ENCODE results near the gene SLC24A3.

SLC24A3 gene

DNA sequence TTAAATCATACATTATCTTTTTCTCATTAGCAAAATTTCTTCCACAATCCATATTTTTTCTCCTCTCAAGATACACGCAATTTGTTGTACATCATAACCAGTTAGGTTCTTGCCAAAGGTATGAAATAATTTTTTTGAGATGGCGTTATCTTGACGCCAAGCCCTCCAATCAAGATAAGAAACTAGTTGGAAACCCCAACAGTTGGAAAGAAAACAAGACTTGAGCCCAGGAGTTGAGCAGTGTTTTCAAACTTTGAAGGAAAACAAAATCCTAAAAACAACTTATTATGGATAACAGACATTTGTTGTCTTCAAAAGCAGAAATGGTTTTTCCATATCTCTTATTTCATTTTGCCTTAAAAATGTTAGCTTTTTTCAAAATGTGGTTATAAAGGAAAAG lies 184.8 kb downstream of the SLC24A3 start:
- no peak for DNase-seq

- no peak for DNase-seq
Measured at GRCh38 chr20:19397666-19398065, 185.2 kb downstream of the SLC24A3 start.

GRCh38 chr20:19401096-19401495 lies 188.7 kb downstream of the SLC24A3 start:
- DNase-seq = no peak

GRCh38 chr20:19403549-19403948 lies 191.1 kb downstream of the SLC24A3 start:
- DNase-seq = no peak

DNA sequence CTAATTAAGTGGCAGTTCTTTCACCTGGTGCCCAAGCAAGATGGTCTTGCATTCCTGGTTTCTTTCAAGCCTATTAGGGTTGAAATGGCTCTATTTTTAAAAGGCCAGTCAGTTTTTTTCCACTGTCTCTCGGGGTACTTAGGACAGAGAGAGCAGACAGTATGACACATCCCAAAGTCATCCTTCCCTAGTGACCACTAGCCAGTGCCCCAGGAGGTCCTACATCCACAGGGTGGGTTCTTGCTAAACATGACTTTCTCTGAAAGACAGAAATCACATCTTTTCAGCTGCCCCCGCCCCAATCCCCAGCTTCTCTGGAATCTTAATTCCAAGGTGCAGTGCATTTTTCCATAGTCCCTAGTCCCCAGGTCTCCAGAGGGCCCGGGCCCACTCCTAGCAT lies 192.4 kb downstream of the SLC24A3 start:
- no peak for DNase-seq

GRCh38 chr20:19405958-19406357 lies 193.5 kb downstream of the SLC24A3 start:
- DNase-seq = no peak

DNA sequence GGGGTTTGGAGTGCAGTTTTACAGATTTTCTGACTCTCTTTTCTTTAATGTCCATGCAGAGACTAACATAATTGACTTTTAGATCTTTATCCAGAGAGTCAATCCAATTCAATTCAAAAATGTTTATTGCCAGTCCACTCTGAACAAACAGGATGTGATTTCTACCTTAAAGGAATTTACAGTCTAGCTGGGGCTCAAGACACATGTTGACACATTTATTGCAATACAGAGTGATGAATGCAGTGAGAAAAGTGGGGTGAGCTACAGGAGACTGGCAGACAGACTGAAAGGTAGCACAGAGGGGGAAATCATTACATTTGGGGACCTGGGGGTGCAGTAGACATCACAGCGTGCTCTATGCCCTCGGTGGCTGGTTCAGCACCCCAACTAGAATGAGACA lies 193.9 kb downstream of the SLC24A3 start:
- no peak for DNase-seq

GRCh38 chr20:19407196-19407595 lies 194.8 kb downstream of the SLC24A3 start:
- DNase-seq = no peak

- DNase-seq = no peak
Measured at GRCh38 chr20:19407736-19408135, 195.3 kb downstream of the SLC24A3 start.

DNA sequence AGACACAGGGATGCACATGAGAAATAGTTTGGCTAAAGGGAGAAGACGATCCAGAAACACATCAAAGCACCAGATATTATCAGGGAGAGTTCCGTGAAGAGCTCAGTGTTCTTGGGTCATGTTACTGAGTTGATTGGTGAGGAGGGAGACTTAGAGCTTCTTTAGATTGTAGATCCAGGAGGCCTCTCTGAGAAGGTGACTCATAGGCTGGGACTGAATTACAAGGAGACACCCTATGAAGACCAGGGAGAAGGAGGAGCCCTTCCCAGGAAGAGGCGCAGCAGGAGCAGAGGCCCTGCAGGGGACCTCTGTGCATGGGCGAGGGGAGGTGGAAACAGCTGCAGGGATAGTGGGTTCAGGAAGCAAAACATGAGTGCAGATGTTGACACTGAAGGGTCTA lies 196.5 kb downstream of the SLC24A3 start:
- DNase-seq = no peak

DNA sequence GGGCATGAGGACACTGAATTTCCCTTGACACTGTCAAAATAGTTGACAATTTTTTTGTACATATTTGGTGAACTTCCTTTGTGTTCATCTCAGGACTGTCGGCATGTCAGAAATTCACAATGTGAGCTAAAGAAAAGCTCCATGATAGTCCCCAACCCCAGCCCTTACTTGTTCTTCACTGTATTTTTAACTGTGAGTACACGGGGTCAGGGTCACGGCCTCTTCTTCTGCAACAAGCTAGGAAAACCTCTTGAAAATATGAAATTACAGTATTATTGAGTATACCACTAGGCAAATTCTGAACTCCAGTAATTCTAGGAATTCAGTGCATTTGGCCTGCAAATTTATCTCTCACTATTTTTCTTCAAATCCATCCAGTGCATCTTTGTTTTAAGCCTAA lies 199.4 kb downstream of the SLC24A3 start:
- DNase-seq = no peak

DNA sequence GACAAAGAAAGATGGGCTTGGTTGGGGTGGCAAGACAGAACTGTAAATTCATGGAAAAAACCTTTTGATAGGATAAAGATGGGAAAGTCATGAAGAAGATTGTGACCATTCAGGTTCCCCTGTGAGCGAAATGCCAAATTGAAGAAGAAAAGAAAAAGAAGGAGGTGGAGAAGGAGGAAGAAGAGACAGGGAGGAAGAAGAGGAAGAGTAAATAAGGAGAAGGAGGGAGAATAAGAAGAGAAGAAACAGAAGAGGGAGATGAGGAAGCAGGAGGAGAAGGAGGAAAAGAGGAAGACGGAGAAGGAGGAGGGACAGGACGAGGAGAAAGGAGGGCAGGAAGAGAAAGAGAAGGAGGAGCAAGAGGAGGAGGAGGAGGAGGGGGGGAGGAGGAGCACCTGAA lies 199.8 kb downstream of the SLC24A3 start:
- no peak for DNase-seq

- DNase-seq = no peak
Measured at GRCh38 chr20:19414600-19414999, 202.2 kb downstream of the SLC24A3 start.

- DNase-seq = no peak
Measured at GRCh38 chr20:19415786-19416185, 203.3 kb downstream of the SLC24A3 start.

- DNase-seq = no peak
Measured at GRCh38 chr20:19416627-19417026, 204.2 kb downstream of the SLC24A3 start.

DNA sequence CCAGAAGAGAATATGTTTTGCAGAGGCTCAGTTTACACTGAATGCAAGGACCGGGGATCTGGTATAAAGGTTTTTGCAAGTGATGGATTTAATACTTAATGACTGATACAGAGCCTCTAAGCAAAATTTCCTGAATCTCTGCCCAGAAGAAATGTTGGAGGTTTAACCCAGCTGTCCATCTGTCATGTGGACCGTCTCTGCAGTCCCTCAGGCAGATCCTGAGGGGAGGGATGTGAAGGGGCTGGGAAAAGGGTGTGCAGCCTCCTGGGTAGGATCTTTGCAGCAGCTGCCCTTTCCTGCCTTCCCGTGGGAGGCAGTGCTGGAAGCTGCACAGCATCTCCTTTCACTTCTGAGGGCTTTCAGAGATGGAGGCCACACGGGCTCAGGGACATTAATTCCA lies 207.0 kb downstream of the SLC24A3 start:
- no peak for DNase-seq

DNA sequence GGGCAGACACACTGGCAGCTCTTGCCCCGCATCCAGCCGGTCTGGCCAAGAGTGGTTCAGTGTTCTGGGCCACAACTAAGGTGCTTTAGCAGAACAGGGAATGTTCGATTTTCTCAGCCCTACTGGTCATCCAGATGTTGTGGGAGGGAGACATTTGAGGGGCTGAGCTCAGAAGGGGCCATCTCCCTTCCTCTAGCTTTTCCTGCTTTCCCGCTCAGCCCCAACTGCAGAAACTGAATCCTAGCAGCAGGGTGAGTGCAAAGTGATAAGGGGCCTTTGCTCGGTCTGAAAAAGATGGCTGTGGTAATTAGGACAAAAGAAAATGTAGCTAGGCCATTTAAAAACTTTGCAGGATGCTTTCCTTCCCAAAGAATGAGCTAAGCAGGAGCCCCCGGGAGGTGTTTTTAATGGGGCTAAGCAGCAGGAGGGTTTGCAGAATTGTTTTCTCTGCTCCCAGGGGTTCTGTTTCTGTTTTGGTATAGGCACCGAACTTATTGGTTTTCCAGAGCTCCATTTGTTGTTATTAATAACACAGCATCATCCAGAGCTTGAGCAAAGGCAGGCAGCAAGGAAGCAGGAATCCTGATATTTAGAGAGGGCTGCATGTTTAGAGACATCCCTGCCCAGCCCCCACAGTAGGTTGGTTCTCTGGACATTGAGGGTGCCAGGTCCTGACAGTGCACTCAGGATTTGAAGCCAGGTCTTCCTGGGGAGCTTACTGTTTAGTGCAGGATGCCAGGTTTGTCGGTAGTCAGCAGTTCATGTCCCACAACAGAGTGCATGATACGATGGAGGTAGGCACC lies 210.9 kb downstream of the SLC24A3 start:
- no peak for DNase-seq

- no peak for DNase-seq
Measured at GRCh38 chr20:19423900-19424620, 211.6 kb downstream of the SLC24A3 start.

GRCh38 chr20:19426356-19426755 lies 213.9 kb downstream of the SLC24A3 start:
- DNase-seq = no peak

DNA sequence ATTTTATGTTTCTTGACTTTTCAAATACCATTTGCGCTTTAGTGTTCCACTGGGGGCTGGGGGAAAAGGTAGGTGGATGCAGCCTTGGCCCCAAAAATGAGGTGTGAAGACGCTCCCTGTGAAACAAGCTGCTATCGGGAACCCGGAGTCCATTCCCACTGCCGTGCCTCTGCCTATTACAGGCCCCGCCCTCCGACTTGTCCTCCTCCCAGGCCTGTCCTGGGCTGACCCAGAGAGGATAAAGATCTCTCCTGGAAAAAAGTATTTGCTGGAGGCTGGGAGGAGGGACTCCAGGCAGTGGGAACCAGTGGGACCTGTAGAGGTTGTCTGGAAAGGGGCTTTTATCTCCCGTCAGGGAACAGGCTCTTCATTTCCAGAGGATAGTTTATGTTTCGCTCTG lies 215.0 kb downstream of the SLC24A3 start:
- DNase-seq = no peak

GRCh38 chr20:19427913-19428312 lies 215.5 kb downstream of the SLC24A3 start:
- no peak for DNase-seq

GRCh38 chr20:19428324-19428723 lies 215.9 kb downstream of the SLC24A3 start:
- DNase-seq = no peak

DNA sequence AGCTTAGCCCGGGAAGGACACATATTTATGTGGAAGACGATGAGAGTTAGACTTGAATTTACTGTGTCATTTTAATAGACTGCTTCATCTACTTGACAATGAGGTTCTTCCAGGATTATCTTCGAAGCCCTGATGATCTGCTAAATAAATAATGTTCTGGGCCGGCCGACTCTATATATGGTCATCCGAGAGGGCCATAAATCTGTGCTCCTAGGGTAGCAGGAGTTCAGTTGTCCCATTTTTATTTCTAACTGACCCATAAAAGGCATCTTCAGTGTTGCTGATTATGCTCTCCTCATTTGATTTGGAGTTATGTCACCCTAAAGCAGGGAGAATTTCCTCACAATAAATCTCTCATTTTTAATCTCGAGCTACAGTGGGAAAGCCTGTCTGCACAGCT lies 217.1 kb downstream of the SLC24A3 start:
- no peak for DNase-seq

DNA sequence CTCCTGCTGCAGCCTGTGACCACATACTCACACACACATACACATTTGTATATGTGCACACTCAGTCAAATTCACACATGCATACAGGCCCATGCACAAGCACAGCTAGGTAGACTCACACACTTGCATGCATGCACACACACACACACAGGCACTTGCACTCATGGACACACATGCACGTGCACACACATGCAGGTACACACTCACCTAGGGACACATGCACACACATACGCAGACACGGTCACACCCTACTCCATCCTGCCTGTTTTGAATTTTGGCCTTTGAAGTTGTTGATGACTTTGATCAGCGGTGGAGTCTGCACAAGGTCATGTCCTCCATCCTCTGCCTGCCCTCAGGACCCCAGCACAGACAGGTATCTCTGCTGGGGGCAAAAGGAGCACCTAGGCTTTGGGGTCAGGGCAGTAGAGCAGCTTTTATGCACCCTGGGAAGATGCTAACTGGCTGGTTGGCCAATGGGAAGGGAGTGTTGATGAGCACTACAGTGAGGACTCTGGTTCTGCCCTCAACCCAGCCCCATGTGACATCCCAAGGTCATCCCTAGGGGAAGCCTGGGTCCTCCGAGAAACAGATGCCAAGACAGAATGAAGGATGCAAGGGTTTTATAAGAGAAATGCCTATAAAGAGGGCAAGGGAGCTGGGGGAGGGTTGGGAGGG lies 218.3 kb downstream of the SLC24A3 start:
- no peak for DNase-seq

All from left hindlimb (tissue), 1 donor.